SK-N-SH (cell line): ENCODE results near the gene DLG2. TPM values are rescaled to one million over a fixed set of nuclear protein-coding genes. Genes with fewer than 3 reads are reported as not detected.

Experiments
- CTCF ChIA-PET: fragments of 300-600, 350-600 bp; formaldehyde crosslinking; extraction: SDS; loops from one replicate; lab custom pipeline; 2021; lab: Yijun Ruan, JAX
- POLR2A ChIA-PET: fragments of 350-600 bp; sonication (Branson Sonifier 250); formaldehyde crosslinking; extraction: SDS; loops from one replicate; lab custom pipeline; 2020; ENCODE audit warnings: antibody characterized with exemption, inconsistent platforms; lab: Yijun Ruan, JAX
- DNase-seq: peaks from one replicate; pipeline ENCODE4 v3.0.0; 2012
- H2AFZ ChIP-seq: fragments of 200-600 bp; sonication (generic); 2 replicates; pipeline ENCODE4 v1.8.1; 2016; ENCODE audit warnings: antibody characterized with exemption, mild to moderate bottlenecking, low read depth
- H3F3A ChIP-seq: fragments of 200-600 bp; sonication (generic); replicated peaks from 2 replicates; pipeline ENCODE3; 2016; ENCODE audit warnings: antibody characterized with exemption, mild to moderate bottlenecking; ENCODE audit not compliant: insufficient read depth
- H3K27ac ChIP-seq, 2 experiments: fragments of 200-500 bp in 1 of 2; fragments of 200-600 bp in 1 of 2; sonication (Bioruptor generic) in 1 of 2; sonication (generic), shearing (Covaris generic) in 1 of 2; 2 replicates each; pipeline versions ENCODE4 v1.5.1 to v1.6.1; 2014 to 2016; ENCODE audit warnings: low read depth in 2 of 2, inconsistent platforms in 1 of 2, low read length in 1 of 2, mild to moderate bottlenecking in 1 of 2, mixed read lengths in 1 of 2
- H3K27me3 ChIP-seq: fragments of 200-600 bp; sonication (generic), shearing (Covaris generic); 2 replicates; pipeline ENCODE4 v1.6.1; 2016; ENCODE audit warnings: mixed run types; ENCODE audit not compliant: insufficient read depth
- H3K36me3 ChIP-seq, 2 experiments: fragments of 200-500 bp in 1 of 2; fragments of 200-600 bp in 1 of 2; sonication (Bioruptor generic) in 1 of 2; sonication (generic) in 1 of 2; replicated peaks in 1 of 2; 2 replicates each; pipeline versions ENCODE3 to v1.5.1; 2014 to 2016; ENCODE audit warnings: low read length in 1 of 2, mild to moderate bottlenecking in 1 of 2; ENCODE audit not compliant: insufficient read depth in 2 of 2, control insufficient read depth in 1 of 2
- H3K4me1 ChIP-seq, 2 experiments: fragments of 200-500 bp in 1 of 2; fragments of 200-600 bp in 1 of 2; sonication (Bioruptor generic) in 1 of 2; sonication (generic), shearing (Covaris generic) in 1 of 2; 2 replicates each; pipeline versions ENCODE4 v1.5.1 to v1.6.1; 2014 to 2016; ENCODE audit warnings: low read depth in 1 of 2, low read length in 1 of 2, mixed run types in 1 of 2; ENCODE audit not compliant: insufficient read depth in 2 of 2, control insufficient read depth in 1 of 2
- H3K4me2 ChIP-seq: fragments of 200-600 bp; sonication (generic), shearing (Covaris generic); 2 replicates; pipeline ENCODE4 v1.6.1; 2017; ENCODE audit warnings: mixed run types
- H3K4me3 ChIP-seq, 2 experiments: fragments of 200-500 bp in 1 of 2; fragments of 200-600 bp in 1 of 2; sonication (Bioruptor generic) in 1 of 2; sonication (generic), shearing (Covaris generic) in 1 of 2; 2 replicates each; pipeline versions ENCODE4 v1.5.1 to v1.8.1; 2014 to 2016; ENCODE audit warnings: low read depth in 2 of 2, inconsistent platforms in 1 of 2, low read length in 1 of 2, mild to moderate bottlenecking in 1 of 2, mixed read lengths in 1 of 2, moderate library complexity in 1 of 2
- H3K79me2 ChIP-seq: fragments of 200-600 bp; sonication (generic); 2 replicates; pipeline ENCODE4 v1.8.1; 2017; ENCODE audit warnings: mild to moderate bottlenecking; ENCODE audit not compliant: insufficient read depth
- H3K9ac ChIP-seq: fragments of 200-600 bp; sonication (generic); 2 replicates; pipeline ENCODE4 v1.6.1; 2017; ENCODE audit warnings: mixed run types
- H3K9me2 ChIP-seq: fragments of 200-600 bp; sonication (generic); 2 replicates; pipeline ENCODE4 v1.6.1; 2017; ENCODE audit warnings: mixed run types
- H3K9me3 ChIP-seq: fragments of 200-600 bp; sonication (generic); 2 replicates; pipeline ENCODE4 v1.6.1; 2017; ENCODE audit warnings: mixed run types, mild to moderate bottlenecking, moderate library complexity
- H4K20me1 ChIP-seq: fragments of 200-600 bp; sonication (generic); 2 replicates; pipeline ENCODE4 v1.6.1; 2017; ENCODE audit warnings: mild to moderate bottlenecking, mixed run types; ENCODE audit not compliant: insufficient read depth
- ELF1 ChIP-seq: IDR thresholded peaks from 2 replicates; pipeline ENCODE4 v1.4.0; 2012
- EP300 ChIP-seq, 2 experiments: IDR thresholded peaks; 2 replicates each; pipeline versions ENCODE4 v1.4.0 to v1.6.1; 2012; ENCODE audit warnings: borderline replicate concordance in 1 of 2, low read depth in 1 of 2, low read length in 1 of 2
- FOSL2 ChIP-seq: IDR thresholded peaks from 2 replicates; pipeline ENCODE4 v1.4.0; 2012; ENCODE audit warnings: low read depth, mild to moderate bottlenecking, moderate library complexity, borderline replicate concordance
- FOXJ3 ChIP-seq: sonication (generic); formaldehyde crosslinking; IDR thresholded peaks from 2 replicates; pipeline ENCODE4 v1.5.1; 2020; ENCODE audit warnings: mild to moderate bottlenecking, missing genetic modification reagents
- FOXM1 ChIP-seq: IDR thresholded peaks from 2 replicates; pipeline ENCODE4 v1.4.0; 2012; ENCODE audit warnings: low read depth, mild to moderate bottlenecking
- GABPA ChIP-seq: IDR thresholded peaks from 2 replicates; pipeline ENCODE4 v1.4.0; 2012; ENCODE audit warnings: low read depth, mild to moderate bottlenecking
- MXI1 ChIP-seq: IDR thresholded peaks from 2 replicates; pipeline ENCODE4 v1.6.1; 2012; ENCODE audit warnings: mild to moderate bottlenecking, low read depth, low read length, improper control_type of control experiment
- NFIC ChIP-seq: IDR thresholded peaks from 2 replicates; pipeline ENCODE4 v1.4.0; 2012; ENCODE audit warnings: borderline replicate concordance
- RAD21 ChIP-seq: IDR thresholded peaks from 2 replicates; pipeline ENCODE4 v1.6.1; 2012; ENCODE audit warnings: mild to moderate bottlenecking, low read length
- RCOR1 ChIP-seq: fragments of 150-350 bp; IDR thresholded peaks from 2 replicates; pipeline ENCODE4 v1.6.1; 2017; ENCODE audit warnings: antibody characterized with exemption, low read length
- RXRA ChIP-seq: IDR thresholded peaks from 2 replicates; pipeline ENCODE4 v1.4.0; 2012; ENCODE audit warnings: low read depth, mild to moderate bottlenecking, borderline replicate concordance
- SMC3 ChIP-seq: IDR thresholded peaks from 2 replicates; pipeline ENCODE4 v1.6.1; 2012; ENCODE audit warnings: low read depth, low read length, improper control_type of control experiment
- TCF12 ChIP-seq: IDR thresholded peaks from 2 replicates; pipeline ENCODE4 v1.4.0; 2012
- TEAD4 ChIP-seq: IDR thresholded peaks from 2 replicates; pipeline ENCODE4 v1.4.0; 2012; ENCODE audit warnings: mild to moderate bottlenecking, borderline replicate concordance; ENCODE audit not compliant: insufficient read depth
- YY1 ChIP-seq: IDR thresholded peaks from 2 replicates; pipeline ENCODE4 v1.4.0; 2012; ENCODE audit warnings: low read depth, mild to moderate bottlenecking
- WGBS: methylation state at CpG from one replicate; pipeline ENCODE4 v1.1.6; 2017; ENCODE audit warnings: low lambda C conversion rate; 5-methylcytosine and 5-hydroxymethylcytosine counted together
- polyA plus RNA-seq, 3 experiments: library from polyadenylated mRNA; depleted of rRNA; stranded (reverse); fragments of >200 nt; gene quantifications; 2 replicates each; pipeline ENCODE4 v1.2.3, GENCODE V29; 2012
- TF ChIP-seq, protein P1 (sequence below): IDR thresholded peaks from 2 replicates; pipeline ENCODE4 v1.4.0; 2012; ENCODE audit warnings: low read depth, borderline replicate concordance
- TF ChIP-seq, protein P2 (sequence below): IDR thresholded peaks from 2 replicates; pipeline ENCODE4; 2012

Gene DLG2
- polyA plus RNA-seq, 1 of the 3 experiments (the other 2 are of a cell fraction): 0.21 TPM

DNA sequence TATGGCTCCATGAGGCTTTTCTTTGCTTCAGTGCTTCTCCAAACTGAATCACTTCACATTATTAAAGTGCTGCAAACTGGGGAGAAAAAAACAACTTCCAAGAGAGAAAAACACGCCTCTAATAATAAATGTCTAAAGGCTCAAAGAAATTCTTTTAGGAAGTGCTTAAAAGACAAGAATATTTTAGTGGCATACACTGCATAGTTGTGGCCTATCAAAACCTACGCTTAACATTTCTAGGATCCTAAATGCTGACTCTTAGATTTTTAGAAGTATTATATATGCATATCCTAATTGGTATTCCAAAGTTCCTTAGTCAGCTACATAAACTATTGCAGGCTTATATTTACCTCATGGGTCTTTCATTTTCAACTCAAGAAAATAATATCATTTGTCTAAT lies 1462.0 kb downstream of the DLG2 start:
- ChIA-PET CTCF (no interaction called here), POLR2A (no interaction called here)
- H3K4me2 ChIP-seq: no peak overlapping the region

DNA sequence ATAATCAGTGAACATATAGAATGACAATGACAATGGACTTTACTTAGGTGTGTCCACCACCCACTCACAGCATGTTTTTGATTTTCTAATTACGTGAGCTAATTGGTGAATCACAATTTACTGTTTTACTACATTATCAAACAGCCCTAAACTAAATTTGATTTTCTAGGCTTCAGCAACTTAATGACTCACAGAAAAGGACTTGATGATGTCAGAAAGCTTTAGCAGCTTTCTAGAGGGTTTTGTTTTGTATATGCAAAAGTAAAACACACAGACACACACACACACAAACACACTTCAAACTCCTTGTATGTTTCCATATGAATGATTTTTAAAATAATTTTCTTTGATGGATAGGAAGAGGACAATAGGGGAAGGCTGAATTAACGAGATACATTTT lies 1462.4 kb downstream of the DLG2 start:
- Histone ChIP-seq H3K79me2 (no peaks in the 10 kb centered on the region), H3K27ac (peak overlapping the region in 1 of 2 experiments; percentile 85; a peak in 2 of 4 replicates), H3K36me3 (no peaks in the 10 kb centered on the region), H4K20me1 (no peaks in the 10 kb centered on the region), H3K27me3 (no peaks in the 10 kb centered on the region), H3K9ac (no peak overlapping the region), H3K4me2 (no peak overlapping the region), H2AFZ (no peak overlapping the region), H3K4me3 (no peak overlapping the region), H3K4me1 (no peaks in the 10 kb centered on the region; a peak in 1 of 4 replicates), H3F3A (no peaks in the 10 kb centered on the region), H3K9me2 (no peaks in the 10 kb centered on the region), H3K9me3 (no peaks in the 10 kb centered on the region)
- no peak for TF ChIP-seq RAD21
- TF ChIP-seq ELF1: no peak
- no peak for TF ChIP-seq TCF12
- TF ChIP-seq SMC3: no peak
- no peak for TF ChIP-seq MXI1
- no peak for TF ChIP-seq FOXM1
- peak; percentile 19; the same call in 1 of the 2 replicates for TF ChIP-seq RCOR1
- TF ChIP-seq YY1: no peak
- TF ChIP-seq TEAD4: no peak
- no peak for TF ChIP-seq GABPA
- no peak for TF ChIP-seq NFIC
- TF ChIP-seq EP300 (IDR thresholded peaks at IDR 0.05; ENCODE audit: borderline replicate concordance in 1 of 2, low read depth in 1 of 2, low read length in 1 of 2): peak in 1 of 2 experiments; percentile 83; a peak in 1 of 4 replicates
- DNase-seq: peak; percentile 4
- WGBS: 37% methylated on average over 2 of the region's 2 CpGs
- POLR2A ChIA-PET: no interaction called here
- CTCF ChIA-PET: no interaction called here

More for the DNA sequence above, 1462.0 kb downstream of the DLG2 start:
- Histone ChIP-seq H2AFZ (no peak overlapping the region), H3K9ac (no peak overlapping the region), H3K9me2 (no peaks in the 10 kb centered on the region), H3K36me3 (no peaks in the 10 kb centered on the region), H3F3A (no peaks in the 10 kb centered on the region), H4K20me1 (no peaks in the 10 kb centered on the region), H3K4me1 (no peaks in the 10 kb centered on the region; a peak in 1 of 4 replicates), H3K4me3 (no peak overlapping the region)
- DNase-seq: no peak
- 40% methylated on average over 2 of the region's 2 CpGs for WGBS
- TF ChIP-seq, protein P1, sequence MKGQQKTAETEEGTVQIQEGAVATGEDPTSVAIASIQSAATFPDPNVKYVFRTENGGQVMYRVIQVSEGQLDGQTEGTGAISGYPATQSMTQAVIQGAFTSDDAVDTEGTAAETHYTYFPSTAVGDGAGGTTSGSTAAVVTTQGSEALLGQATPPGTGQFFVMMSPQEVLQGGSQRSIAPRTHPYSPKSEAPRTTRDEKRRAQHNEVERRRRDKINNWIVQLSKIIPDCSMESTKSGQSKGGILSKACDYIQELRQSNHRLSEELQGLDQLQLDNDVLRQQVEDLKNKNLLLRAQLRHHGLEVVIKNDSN: no peak
- no peak for TF ChIP-seq MXI1
- TF ChIP-seq, all 33 proteins: peak for 0
- no peaks in the 10 kb centered on the region for H3K27me3 ChIP-seq
- no peaks in the 10 kb centered on the region for H3K79me2 ChIP-seq
- no peaks in the 10 kb centered on the region for H3K9me3 ChIP-seq
- peak overlapping the region in 1 of 2 experiments; percentile 85; a peak in 2 of 4 replicates for H3K27ac ChIP-seq

DNA sequence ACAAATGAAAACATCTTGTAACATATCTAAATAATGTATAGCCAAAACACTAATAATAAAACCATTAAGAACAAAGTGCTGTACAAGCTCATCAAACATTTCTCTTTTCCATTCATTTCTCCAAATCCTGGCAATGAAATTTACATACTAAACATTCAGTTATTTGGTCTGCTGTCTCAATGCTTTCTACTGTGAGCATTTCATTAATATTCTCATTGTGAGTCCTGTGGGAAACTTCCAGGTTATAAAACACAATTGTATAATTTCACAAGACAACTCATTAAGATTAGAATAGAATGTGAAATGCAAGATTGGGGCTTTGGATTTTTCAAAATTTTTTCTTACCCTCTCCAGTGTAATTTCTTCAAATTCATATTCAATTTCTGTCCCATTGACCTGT lies 1464.0 kb downstream of the DLG2 start:
- no peaks in the 10 kb centered on the region for H4K20me1 ChIP-seq
- peak overlapping the region in 1 of 2 experiments; percentile 85; a peak in 2 of 4 replicates for H3K27ac ChIP-seq
- no peak for TF ChIP-seq RXRA
- no peak for TF ChIP-seq FOSL2
- TF ChIP-seq, protein P2, sequence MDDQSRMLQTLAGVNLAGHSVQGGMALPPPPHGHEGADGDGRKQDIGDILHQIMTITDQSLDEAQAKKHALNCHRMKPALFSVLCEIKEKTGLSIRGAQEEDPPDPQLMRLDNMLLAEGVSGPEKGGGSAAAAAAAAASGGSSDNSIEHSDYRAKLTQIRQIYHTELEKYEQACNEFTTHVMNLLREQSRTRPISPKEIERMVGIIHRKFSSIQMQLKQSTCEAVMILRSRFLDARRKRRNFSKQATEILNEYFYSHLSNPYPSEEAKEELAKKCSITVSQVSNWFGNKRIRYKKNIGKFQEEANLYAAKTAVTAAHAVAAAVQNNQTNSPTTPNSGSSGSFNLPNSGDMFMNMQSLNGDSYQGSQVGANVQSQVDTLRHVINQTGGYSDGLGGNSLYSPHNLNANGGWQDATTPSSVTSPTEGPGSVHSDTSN: no peak
- TF ChIP-seq FOXJ3 (CRISPR knock-in tag): no peak
- no peak for TF ChIP-seq TCF12
- no peaks in the 10 kb centered on the region for H3K27me3 ChIP-seq
- no peaks in the 10 kb centered on the region for H3K36me3 ChIP-seq
- DNase-seq: no peak
- ChIA-PET POLR2A (no interaction called here), CTCF (no interaction called here)
- no peak overlapping the region for H3K9ac ChIP-seq
- H3K9me3 ChIP-seq: no peaks in the 10 kb centered on the region
- H3K4me1 ChIP-seq: no peaks in the 10 kb centered on the region; a peak in 1 of 4 replicates
- H3K79me2 ChIP-seq: no peaks in the 10 kb centered on the region
- H3F3A ChIP-seq: no peaks in the 10 kb centered on the region
- no peak overlapping the region for H2AFZ ChIP-seq
- H3K9me2 ChIP-seq: no peaks in the 10 kb centered on the region
- no peak overlapping the region for H3K4me3 ChIP-seq
- no peak overlapping the region for H3K4me2 ChIP-seq
